GM12878 (cell line): ENCODE data around the gene WDR18. TPM values are rescaled to one million over a fixed set of nuclear protein-coding genes. Genes with fewer than 3 reads are reported as not detected.

Source experiments
- BHLHE40 ChIP-seq, 2 experiments: fragments of 450-650 bp in 1 of 2; IDR thresholded peaks; 2 replicates each; pipeline ENCODE4 v1.6.1; 2011 to 2017; ENCODE audit warnings: low read depth in 2 of 2, borderline replicate concordance in 1 of 2, improper control_type of control experiment in 1 of 2, low read length in 1 of 2, mild to moderate bottlenecking in 1 of 2
- CBX3 ChIP-seq: fragments of 200-600 bp; sonication (generic); IDR thresholded peaks from 2 replicates; pipeline ENCODE4 v1.6.1; 2016; ENCODE audit warnings: low read depth, borderline replicate concordance
- CHD4 ChIP-seq: fragments of 200-600 bp; sonication (generic); IDR thresholded peaks from 2 replicates; pipeline ENCODE4 v1.6.1; 2016; ENCODE audit warnings: mild to moderate bottlenecking
- EED ChIP-seq: sonication (generic); IDR thresholded peaks from 2 replicates; pipeline ENCODE4 v1.6.1; 2016; ENCODE audit warnings: antibody characterized with exemption, low read depth
- GABPA ChIP-seq: IDR thresholded peaks from 2 replicates; pipeline ENCODE4 v1.6.1; 2014; ENCODE audit warnings: antibody characterized with exemption, low read depth, mild to moderate bottlenecking, inconsistent platforms
- IKZF1 ChIP-seq: fragments of 450-650 bp; conservative IDR thresholded peaks from 2 replicates; pipeline ENCODE4 v1.6.1; 2017; ENCODE audit warnings: antibody characterized with exemption, mild to moderate bottlenecking
- IKZF2 ChIP-seq, 2 experiments: fragments of 450-650 bp; IDR thresholded peaks; 2 replicates each; pipeline ENCODE4 v1.6.1; 2017; ENCODE audit warnings: mild to moderate bottlenecking in 2 of 2, moderate library complexity in 2 of 2
- POLR2A ChIP-seq: IDR thresholded peaks from 2 replicates; pipeline ENCODE4 v1.6.1; 2011; ENCODE audit warnings: low read depth, mild to moderate bottlenecking, low read length
- RB1 ChIP-seq: fragments of 450-650 bp; formaldehyde crosslinking; IDR thresholded peaks from 2 replicates; pipeline ENCODE4 v1.6.1; 2017; ENCODE audit warnings: mild to moderate bottlenecking, borderline replicate concordance
- RELA ChIP-seq: fragments of 450-650 bp; IDR thresholded peaks from 2 replicates; pipeline ENCODE4 v1.8.0; 2014; ENCODE audit warnings: borderline replicate concordance; ENCODE audit not compliant: partially characterized antibody
- SPI1 ChIP-seq: IDR thresholded peaks from 2 replicates; pipeline ENCODE4 v1.6.1; 2011; ENCODE audit warnings: low read depth, mild to moderate bottlenecking, low read length, moderate library complexity, borderline replicate concordance; ENCODE audit not compliant: insufficient read depth
- TCF3 ChIP-seq: IDR thresholded peaks from 2 replicates; pipeline ENCODE4 v1.6.1; 2012; ENCODE audit warnings: low read depth, mild to moderate bottlenecking, low read length, borderline replicate concordance; ENCODE audit not compliant: insufficient read depth
- TCF7 ChIP-seq: IDR thresholded peaks from 2 replicates; pipeline ENCODE4 v1.6.1; 2014; ENCODE audit warnings: antibody characterized with exemption, borderline replicate concordance
- YBX1 ChIP-seq: fragments of 450-650 bp; IDR thresholded peaks from 2 replicates; pipeline ENCODE4 v1.6.1; 2016; ENCODE audit warnings: antibody characterized with exemption
- polyA plus RNA-seq, 11 experiments: library from polyadenylated mRNA; depleted of rRNA in 4 of 11; unstranded in 6 of 11; stranded (reverse) in 5 of 11; fragments of >200 nt; fragmentation: Nextera tagmentation in 4 of 11; fragmentation: Illumina TruSeq in 1 of 11; extraction: Ambion mirVana in 4 of 11; extraction: Trizol in 1 of 11; gene quantifications; 1 replicate in 1 of 11; 2 replicates in 10 of 11; pipeline versions ENCODE4 v1.2.1 to v1.2.3, GENCODE V29; 2011 to 2016; ENCODE audit warnings: inconsistent platforms in 2 of 11, missing spikeins in 2 of 11, low read depth in 1 of 11
- total RNA-seq, 4 experiments: library from RNA; depleted of rRNA in 3 of 4; stranded (reverse); fragments of >200 nt in 3 of 4; fragmentation: Illumina TruSeq in 1 of 4; extraction: Trizol in 1 of 4; gene quantifications; 2 replicates each; pipeline versions ENCODE4 v1.2.1 to v1.2.3, GENCODE V29; 2013 to 2021
- TF ChIP-seq, protein P1 (sequence below): IDR thresholded peaks from 2 replicates; pipeline ENCODE4 v1.6.1; 2012; ENCODE audit warnings: low read length, inconsistent platforms
- TF ChIP-seq, protein P2 (sequence below): IDR thresholded peaks from 2 replicates; pipeline ENCODE4 v1.6.1; 2012; ENCODE audit warnings: low read depth, low read length, improper control_type of control experiment

Gene WDR18
- total and polyA plus RNA-seq, 10 of the 15 experiments (the other 5 are each of a cell fraction or from before 2014, with no cell fraction given) = 3.0 to 206 (median 62.3) TPM

DNA sequence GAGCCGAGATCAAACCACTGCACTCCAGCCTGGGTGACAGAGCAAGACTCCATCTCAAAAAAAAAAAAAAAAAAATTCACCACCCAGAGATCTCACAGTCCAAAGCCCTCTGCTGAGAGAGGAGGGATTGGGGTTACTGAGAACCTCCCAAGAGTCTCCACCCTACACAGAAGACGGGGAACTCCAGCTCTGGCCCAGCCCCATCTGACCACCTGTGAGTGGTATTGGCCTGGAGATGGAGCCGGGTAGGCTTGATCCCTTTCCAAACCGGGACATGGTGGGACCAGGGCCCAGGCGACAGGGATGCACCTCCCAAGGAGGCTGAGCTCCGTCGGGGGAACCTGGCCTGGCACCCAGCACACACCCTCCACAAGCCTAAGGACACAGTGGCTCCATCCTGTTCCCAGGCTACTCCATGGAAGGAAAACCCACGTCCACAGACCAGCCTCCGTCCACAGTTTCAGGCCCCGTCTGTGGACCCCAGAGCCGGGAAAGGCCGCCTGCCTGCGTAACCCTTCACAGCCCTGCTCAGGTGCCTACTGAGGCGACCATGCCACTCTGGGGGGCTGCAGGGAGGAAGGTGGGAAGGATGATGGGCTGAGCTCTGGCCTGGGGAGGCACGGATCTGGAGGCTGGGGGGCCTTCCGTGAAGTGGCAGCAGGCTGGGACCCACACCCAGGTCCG, 34.9 kb downstream of the WDR18 start (continued):
- TF ChIP-seq RELA (no peak), CHD4 (no peak), IKZF1 (0 out of 2 replicates have a peak, but pooled peaks have one; percentile 25), CBX3 (no peak), EED (no peak), YBX1 (no peak), BHLHE40 (IDR thresholded peaks at IDR 0.05; ENCODE audit: borderline replicate concordance in 1 of 2, low read depth in 2 of 2, low read length in 1 of 2) (no peak), IKZF2 (IDR thresholded peaks at IDR 0.05) (0 out of 4 replicates have a peak, but pooled peaks of 1 of the 2 experiments have one; percentile 19), GABPA (no peak), TCF7 (no peak), POLR2A (peak; percentile 31; the same call in 1 of the 2 replicates), TCF3 (no peak), SPI1 (no peak), RB1 (no peak)
- TF ChIP-seq, protein P1, sequence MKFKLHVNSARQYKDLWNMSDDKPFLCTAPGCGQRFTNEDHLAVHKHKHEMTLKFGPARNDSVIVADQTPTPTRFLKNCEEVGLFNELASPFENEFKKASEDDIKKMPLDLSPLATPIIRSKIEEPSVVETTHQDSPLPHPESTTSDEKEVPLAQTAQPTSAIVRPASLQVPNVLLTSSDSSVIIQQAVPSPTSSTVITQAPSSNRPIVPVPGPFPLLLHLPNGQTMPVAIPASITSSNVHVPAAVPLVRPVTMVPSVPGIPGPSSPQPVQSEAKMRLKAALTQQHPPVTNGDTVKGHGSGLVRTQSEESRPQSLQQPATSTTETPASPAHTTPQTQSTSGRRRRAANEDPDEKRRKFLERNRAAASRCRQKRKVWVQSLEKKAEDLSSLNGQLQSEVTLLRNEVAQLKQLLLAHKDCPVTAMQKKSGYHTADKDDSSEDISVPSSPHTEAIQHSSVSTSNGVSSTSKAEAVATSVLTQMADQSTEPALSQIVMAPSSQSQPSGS = no peak
- TF ChIP-seq, protein P2, sequence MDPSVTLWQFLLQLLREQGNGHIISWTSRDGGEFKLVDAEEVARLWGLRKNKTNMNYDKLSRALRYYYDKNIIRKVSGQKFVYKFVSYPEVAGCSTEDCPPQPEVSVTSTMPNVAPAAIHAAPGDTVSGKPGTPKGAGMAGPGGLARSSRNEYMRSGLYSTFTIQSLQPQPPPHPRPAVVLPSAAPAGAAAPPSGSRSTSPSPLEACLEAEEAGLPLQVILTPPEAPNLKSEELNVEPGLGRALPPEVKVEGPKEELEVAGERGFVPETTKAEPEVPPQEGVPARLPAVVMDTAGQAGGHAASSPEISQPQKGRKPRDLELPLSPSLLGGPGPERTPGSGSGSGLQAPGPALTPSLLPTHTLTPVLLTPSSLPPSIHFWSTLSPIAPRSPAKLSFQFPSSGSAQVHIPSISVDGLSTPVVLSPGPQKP = no peak
